CD4-positive, alpha-beta T cell treated with Interleukin-12 subunit alpha and Interleukin-12 subunit beta, for 1 hour (primary cell): Measurements from ENCODE around the gene AKT3.

Source experiments
- DNase-seq: peaks from one replicate; pipeline ENCODE4 v3.0.0-alpha.2; 2020

Gene AKT3

GRCh38 chr1:243455760-243456651 lies 394.0 kb downstream of the AKT3 start:
- DNase-seq, result no peak

DNA sequence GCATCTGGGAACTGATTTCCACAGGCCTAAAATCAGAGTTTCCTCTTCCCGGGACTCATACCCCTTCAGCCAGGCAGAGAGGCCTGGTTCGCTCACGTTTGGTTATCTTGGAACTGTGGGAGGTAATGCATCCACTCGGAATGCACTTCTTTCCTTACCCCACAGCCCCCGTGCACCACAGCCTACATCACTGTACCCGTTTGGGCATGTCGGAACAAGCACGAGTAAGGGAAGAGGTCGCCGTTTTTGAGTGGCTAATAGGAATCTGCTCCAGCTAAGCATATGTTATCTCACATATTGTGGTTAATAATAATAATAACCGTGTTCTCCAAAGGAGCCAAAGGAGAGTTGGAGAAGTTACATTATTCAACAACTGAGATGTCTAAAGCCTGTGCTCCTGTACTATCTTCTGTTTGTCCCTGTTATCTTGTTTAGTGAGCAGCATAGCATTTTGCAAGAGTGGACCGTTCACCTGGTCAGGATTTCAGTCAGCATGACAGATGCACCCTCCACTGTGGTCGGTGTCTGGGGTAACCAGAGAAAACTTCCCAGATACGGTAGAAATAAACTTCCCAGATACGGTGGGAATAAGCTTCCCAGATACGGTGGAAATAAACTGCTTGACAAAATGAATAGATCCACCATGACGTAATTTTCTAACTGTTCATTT lies 395.6 kb downstream of the AKT3 start:
- no peak for DNase-seq

DNA sequence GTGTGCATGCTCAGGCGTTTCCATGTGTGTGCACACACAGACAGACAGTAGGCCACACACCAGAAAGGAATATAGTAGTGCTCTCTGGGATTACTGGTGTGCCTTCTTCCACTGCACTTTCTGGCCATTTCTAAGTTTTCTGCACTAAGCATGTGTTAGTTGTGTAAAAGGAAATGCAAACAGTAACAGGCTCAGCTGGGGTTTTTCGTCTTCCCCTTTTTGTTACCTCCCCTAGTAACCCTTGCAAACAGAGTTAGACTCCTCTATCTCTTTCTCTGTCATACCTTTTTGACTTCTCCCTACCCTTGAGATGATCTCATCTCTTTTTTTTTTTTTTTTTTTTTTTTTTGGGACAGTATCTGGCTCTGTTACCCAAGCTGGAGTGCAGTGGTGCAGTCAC lies 398.0 kb downstream of the AKT3 start:
- DNase-seq, result no peak

DNA sequence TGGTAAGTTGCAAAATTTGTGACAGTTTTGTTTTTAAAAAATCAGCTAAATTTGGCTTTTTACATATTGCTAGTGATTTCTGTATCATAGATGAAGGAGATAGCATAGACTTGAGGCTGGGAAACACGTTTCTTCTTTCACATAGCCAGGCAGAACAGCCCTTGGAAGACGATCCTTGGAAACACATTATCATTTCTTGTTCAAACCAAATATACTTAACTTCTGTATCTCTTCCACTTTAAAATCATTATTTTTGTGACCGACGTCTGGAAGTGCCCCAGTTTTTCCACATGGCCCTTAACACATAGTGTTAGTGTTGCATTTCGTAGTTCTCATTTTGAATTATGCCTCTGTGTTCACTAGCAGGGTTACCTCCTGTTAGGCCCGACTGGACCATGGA lies 400.7 kb downstream of the AKT3 start:
- no peak for DNase-seq

DNA sequence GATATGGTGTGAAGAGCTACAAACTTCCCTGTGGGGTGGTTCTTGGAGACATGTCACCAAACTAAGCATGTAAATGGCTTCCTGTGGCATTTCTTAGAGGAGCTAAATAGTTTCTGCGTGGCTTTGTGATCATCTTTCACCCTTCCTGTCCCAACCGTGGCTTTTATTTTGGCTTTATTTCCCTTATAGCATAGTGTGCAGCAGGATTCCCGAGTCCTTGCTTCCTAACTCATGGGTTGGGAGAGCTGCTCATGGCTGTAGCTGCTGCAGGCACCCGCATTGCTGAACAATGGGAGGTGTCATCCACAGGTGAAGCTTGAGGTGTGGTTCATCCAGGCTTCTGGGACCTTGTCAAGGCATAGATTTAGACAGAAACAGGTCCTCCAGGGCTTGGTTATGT lies 402.2 kb downstream of the AKT3 start:
- DNase-seq, result no peak

- DNase-seq, result no peak
Measured at GRCh38 chr1:243447347-243447746, 402.7 kb downstream of the AKT3 start.

DNA sequence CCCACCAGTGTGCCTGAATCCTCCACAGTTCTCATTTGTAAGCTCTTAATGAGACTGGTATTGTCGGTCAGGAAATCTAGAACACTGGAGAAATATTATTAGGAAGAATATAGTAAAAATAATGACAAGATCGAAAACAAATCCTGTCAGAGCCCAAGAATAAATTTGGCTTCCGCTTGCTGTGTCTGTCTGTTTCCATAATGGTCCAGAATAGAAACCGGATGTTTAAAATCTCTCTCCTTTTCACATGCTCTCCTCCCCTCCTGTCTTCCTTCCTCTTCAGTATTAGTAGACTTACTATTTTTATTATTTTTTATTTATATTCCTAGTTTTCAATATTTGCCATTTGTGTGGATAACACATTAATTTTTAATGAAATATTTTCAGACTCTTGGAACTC lies 406.5 kb downstream of the AKT3 start:
- DNase-seq, result no peak

DNA sequence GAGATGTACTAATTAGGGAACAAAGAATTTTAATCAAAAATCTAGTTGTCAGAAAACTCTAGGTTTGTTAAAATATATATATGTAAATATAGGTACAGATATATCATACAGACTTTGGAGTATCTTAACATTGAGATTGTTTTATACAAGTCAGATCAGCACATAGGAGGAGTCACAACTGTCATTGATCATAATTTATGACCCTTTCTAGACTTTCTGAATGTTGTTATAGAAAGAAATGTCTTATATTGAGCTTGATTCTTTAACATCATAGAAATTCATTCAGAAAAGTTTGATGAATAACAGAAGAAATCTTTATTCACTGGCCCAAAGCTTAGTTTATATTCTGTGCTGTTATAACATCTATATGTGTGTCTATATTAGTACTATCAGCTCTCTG lies 408.4 kb downstream of the AKT3 start:
- DNase-seq, result no peak

- DNase-seq, result no peak
Measured at GRCh38 chr1:243440406-243440805, 409.6 kb downstream of the AKT3 start.

- no peak for DNase-seq
Measured at GRCh38 chr1:243438815-243439214, 411.2 kb downstream of the AKT3 start.
